Loucy (cell line): ENCODE data around the gene TBCB.

Experiments
- EZH2phosphoT487 ChIP-seq: fragments of 200-600 bp; IDR thresholded peaks from 2 replicates; pipeline ENCODE4 v1.6.1; 2018; ENCODE audit warnings: antibody characterized with exemption, mild to moderate bottlenecking, moderate library complexity, borderline replicate concordance
- TF ChIP-seq, protein P1 (sequence below): fragments of 200-600 bp; sonication (generic); conservative IDR thresholded peaks from 2 replicates; pipeline ENCODE4 v1.5.1; 2014; ENCODE audit warnings: mild to moderate bottlenecking, antibody characterized with exemption, low read length

DNA sequence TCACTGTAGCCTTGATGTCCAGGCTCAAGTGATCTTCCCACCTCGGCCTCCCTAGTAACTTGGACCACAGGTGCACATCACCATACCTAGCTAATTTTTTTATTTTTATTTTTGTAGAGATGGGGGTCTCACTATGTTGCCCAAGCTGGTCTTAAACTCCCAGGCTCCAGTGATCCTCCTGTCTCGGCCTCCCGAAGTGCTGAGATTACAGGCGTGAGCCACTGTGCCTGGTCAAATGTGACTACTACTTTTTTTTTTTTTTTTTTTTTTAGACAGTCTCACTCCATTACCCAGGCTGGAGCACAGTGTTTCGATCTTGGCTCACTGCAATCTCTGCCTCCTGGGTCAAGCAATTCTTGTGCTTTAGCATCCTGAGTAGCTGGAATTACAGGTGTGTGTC, 57.6 kb downstream of the TBCB start:
- TF ChIP-seq, protein P1, sequence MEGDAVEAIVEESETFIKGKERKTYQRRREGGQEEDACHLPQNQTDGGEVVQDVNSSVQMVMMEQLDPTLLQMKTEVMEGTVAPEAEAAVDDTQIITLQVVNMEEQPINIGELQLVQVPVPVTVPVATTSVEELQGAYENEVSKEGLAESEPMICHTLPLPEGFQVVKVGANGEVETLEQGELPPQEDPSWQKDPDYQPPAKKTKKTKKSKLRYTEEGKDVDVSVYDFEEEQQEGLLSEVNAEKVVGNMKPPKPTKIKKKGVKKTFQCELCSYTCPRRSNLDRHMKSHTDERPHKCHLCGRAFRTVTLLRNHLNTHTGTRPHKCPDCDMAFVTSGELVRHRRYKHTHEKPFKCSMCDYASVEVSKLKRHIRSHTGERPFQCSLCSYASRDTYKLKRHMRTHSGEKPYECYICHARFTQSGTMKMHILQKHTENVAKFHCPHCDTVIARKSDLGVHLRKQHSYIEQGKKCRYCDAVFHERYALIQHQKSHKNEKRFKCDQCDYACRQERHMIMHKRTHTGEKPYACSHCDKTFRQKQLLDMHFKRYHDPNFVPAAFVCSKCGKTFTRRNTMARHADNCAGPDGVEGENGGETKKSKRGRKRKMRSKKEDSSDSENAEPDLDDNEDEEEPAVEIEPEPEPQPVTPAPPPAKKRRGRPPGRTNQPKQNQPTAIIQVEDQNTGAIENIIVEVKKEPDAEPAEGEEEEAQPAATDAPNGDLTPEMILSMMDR = no peak
- TF ChIP-seq EZH2phosphoT487 = no peak
